ENCODE results near the gene GLE1. TPM values are rescaled to one million over a fixed set of nuclear protein-coding genes. Genes with fewer than 3 reads are reported as not detected.

Gene GLE1
- total and polyA plus RNA-seq, 2 donors (not counting 3 experiments of a cell fraction or from before 2014, with no cell fraction given), result 13.0 to 22.6 TPM

GRCh38 chr9:128568470-128569078 lies 64.1 kb downstream of the GLE1 start:
- CTCF ChIA-PET, result interaction anchor here (1.2 kb wide), 1 partner anchor 13 kb away, joined by 3 read pairs; no protein-coding TSS in a partner anchor
- peaks cover 22% of the 10 kb centered on the region for H3K4me1 ChIP-seq (ENCODE audit: control insufficient read depth, extremely low read depth, insufficient read depth, low read length)
- POLR2A ChIA-PET, result no interaction called here
- intact Hi-C loops (cut with micrococcal nuclease) (no loop called here), dilution Hi-C loops (cut with MboI; ENCODE audit: extremely low pct_ligation_motif_present, low sequenced_read_pairs) (no loop called here)
- H4K20me1 ChIP-seq (replicated peaks; ENCODE audit: control insufficient read depth, extremely low read depth, insufficient read depth, low read length), result peaks cover 2% of the 10 kb centered on the region
- H3K9ac ChIP-seq (replicated peaks; ENCODE audit: extremely low read depth, insufficient read depth, low read length), result no peak overlapping the region
- H3K79me2 ChIP-seq (ENCODE audit: control insufficient read depth, insufficient read depth, low read length), result peaks cover 65% of the 10 kb centered on the region
- no peaks in the 10 kb centered on the region for H3K9me3 ChIP-seq (replicated peaks; ENCODE audit: control insufficient read depth, insufficient read depth, low read length)
- DNase-seq (ENCODE audit: low read depth, low spot score), result no peak
- H2AFZ ChIP-seq (ENCODE audit: low read depth, low read length), result no peak overlapping the region
- H3K27me3 ChIP-seq (ENCODE audit: control insufficient read depth in 2 of 2, insufficient read depth in 2 of 2, low read length in 2 of 2), result no peaks in the 10 kb centered on the region
- no peak overlapping the region for H3K27ac ChIP-seq (ENCODE audit: insufficient read depth, low read depth, low read length)
- H3K4me2 ChIP-seq (ENCODE audit: insufficient read depth, low read length), result no peak overlapping the region
- peaks cover 18 to 23% of the 10 kb centered on the region in 2 experiments for H3K36me3 ChIP-seq (ENCODE audit: control insufficient read depth in 2 of 2, extremely low read depth in 1 of 2, insufficient read depth in 2 of 2, low read length in 2 of 2)
- TF ChIP-seq GATA2 (IDR thresholded peaks at IDR 0.05; ENCODE audit: insufficient read depth, insufficient read length, low read depth, low read length) (no peak), MYC (IDR thresholded peaks at IDR 0.05; ENCODE audit: low read depth, low read length) (no peak), JUN (IDR thresholded peaks at IDR 0.05; ENCODE audit: borderline replicate concordance, insufficient read depth, insufficient read length, low read depth) (no peak), MAX (IDR thresholded peaks at IDR 0.05; ENCODE audit: insufficient read depth, insufficient read length) (no peak), EZH2 (IDR thresholded peaks at IDR 0.05; ENCODE audit: borderline replicate concordance, low read depth, low read length, severe bottlenecking) (no peak), POLR2A (IDR thresholded peaks at IDR 0.05; ENCODE audit: low read depth, low read length) (no peak), FOS (IDR thresholded peaks at IDR 0.05; ENCODE audit: borderline replicate concordance, insufficient read depth, low read length) (no peak), POLR2AphosphoS5 (IDR thresholded peaks at IDR 0.05; ENCODE audit: insufficient read depth, low read depth, low read length) (no peak), CTCF (IDR thresholded peaks at IDR 0.05; ENCODE audit: extremely low read depth in 1 of 2, insufficient read depth in 1 of 2, low read depth in 1 of 2, low read length in 2 of 2) (no peak)
- no TSS peak for BruUV-seq (replicated peaks)
- no peak overlapping the region for H3K4me3 ChIP-seq (replicated peaks in 1 of 3; ENCODE audit: insufficient read depth in 1 of 3, low read depth in 1 of 3, low read length in 3 of 3)
- H3K9me1 ChIP-seq (replicated peaks; ENCODE audit: control insufficient read depth, extremely low read depth, insufficient read depth, low read length), result no peaks in the 10 kb centered on the region
- FAIRE-seq, result no peak

All from endothelial cell of umbilical vein (primary cell).